ENCODE measurements around the gene M1AP.
A peak's percentile ranks its signal among the peaks of the same experiment; 100 is the strongest.

The M1AP gene

GRCh38 chr2:74524955-74525716, 123.0 kb downstream of the M1AP start:
- DNase-seq (ENCODE audit: insufficient read length, low spot score) (no peak), FAIRE-seq (no peak)

GRCh38 chr2:74524005-74524404, 124.1 kb downstream of the M1AP start:
- TF ChIP-seq TAF1 (IDR thresholded peaks at IDR 0.05; ENCODE audit: low read depth, low read length): no peak
- TF ChIP-seq POU2F2 (IDR thresholded peaks at IDR 0.05; ENCODE audit: low read depth, low read length): no peak
- no peak for TF ChIP-seq PAX5 (IDR thresholded peaks at IDR 0.05; ENCODE audit: insufficient read depth, low read length, severe bottlenecking)
- TF ChIP-seq POLR2A (IDR thresholded peaks at IDR 0.05; ENCODE audit: low read depth, low read length): no peak
- no peak for TF ChIP-seq POLR2AphosphoS5 (IDR thresholded peaks at IDR 0.05; ENCODE audit: low read depth, low read length)
- TF ChIP-seq SPI1 (IDR thresholded peaks at IDR 0.05; ENCODE audit: low read depth, low read length): no peak
- DNase-seq (ENCODE audit: insufficient read length, low spot score) (no peak), FAIRE-seq (no peak)

More at GRCh38 chr2:74524955-74525716, 123.0 kb downstream of the M1AP start:
- TF ChIP-seq POLR2AphosphoS5 (IDR thresholded peaks at IDR 0.05; ENCODE audit: low read depth, low read length) (no peak), POLR2A (IDR thresholded peaks at IDR 0.05; ENCODE audit: low read depth, low read length) (no peak; the same call in 1 of the 2 replicates), SPI1 (IDR thresholded peaks at IDR 0.05; ENCODE audit: low read depth, low read length) (no peak), TAF1 (IDR thresholded peaks at IDR 0.05; ENCODE audit: low read depth, low read length) (no peak), POU2F2 (IDR thresholded peaks at IDR 0.05; ENCODE audit: low read depth, low read length) (no peak), PAX5 (IDR thresholded peaks at IDR 0.05; ENCODE audit: insufficient read depth, low read length, severe bottlenecking) (no peak)

GRCh38 chr2:74522516-74522915, 125.6 kb downstream of the M1AP start:
- TF ChIP-seq POU2F2 (IDR thresholded peaks at IDR 0.05; ENCODE audit: low read depth, low read length) (no peak), POLR2A (IDR thresholded peaks at IDR 0.05; ENCODE audit: low read depth, low read length) (no peak), POLR2AphosphoS5 (IDR thresholded peaks at IDR 0.05; ENCODE audit: low read depth, low read length) (no peak), SPI1 (IDR thresholded peaks at IDR 0.05; ENCODE audit: low read depth, low read length) (no peak), PAX5 (IDR thresholded peaks at IDR 0.05; ENCODE audit: insufficient read depth, low read length, severe bottlenecking) (no peak), TAF1 (IDR thresholded peaks at IDR 0.05; ENCODE audit: low read depth, low read length) (no peak)
- DNase-seq (ENCODE audit: insufficient read length, low spot score): no peak
- no peak for FAIRE-seq

- no peak for DNase-seq (ENCODE audit: insufficient read length, low spot score)
- FAIRE-seq: peak; percentile 33
- TF ChIP-seq POLR2A (IDR thresholded peaks at IDR 0.05; ENCODE audit: low read depth, low read length) (no peak), SPI1 (IDR thresholded peaks at IDR 0.05; ENCODE audit: low read depth, low read length) (no peak), PAX5 (IDR thresholded peaks at IDR 0.05; ENCODE audit: insufficient read depth, low read length, severe bottlenecking) (no peak), TAF1 (IDR thresholded peaks at IDR 0.05; ENCODE audit: low read depth, low read length) (no peak), POLR2AphosphoS5 (IDR thresholded peaks at IDR 0.05; ENCODE audit: low read depth, low read length) (no peak), POU2F2 (IDR thresholded peaks at IDR 0.05; ENCODE audit: low read depth, low read length) (no peak)
Measured at GRCh38 chr2:74516650-74517049, 131.5 kb downstream of the M1AP start.

GRCh38 chr2:74515981-74516633, 132.0 kb downstream of the M1AP start:
- peak; percentile 78 for FAIRE-seq

GRCh38 chr2:74515271-74515980, 132.7 kb downstream of the M1AP start:
- no peak for DNase-seq (ENCODE audit: insufficient read length, low spot score)
- TF ChIP-seq TAF1 (IDR thresholded peaks at IDR 0.05; ENCODE audit: low read depth, low read length): no peak
- TF ChIP-seq POLR2A (IDR thresholded peaks at IDR 0.05; ENCODE audit: low read depth, low read length): no peak
- no peak for TF ChIP-seq SPI1 (IDR thresholded peaks at IDR 0.05; ENCODE audit: low read depth, low read length)
- no peak for TF ChIP-seq PAX5 (IDR thresholded peaks at IDR 0.05; ENCODE audit: insufficient read depth, low read length, severe bottlenecking)
- no peak for TF ChIP-seq POU2F2 (IDR thresholded peaks at IDR 0.05; ENCODE audit: low read depth, low read length)
- TF ChIP-seq POLR2AphosphoS5 (IDR thresholded peaks at IDR 0.05; ENCODE audit: low read depth, low read length): no peak
- FAIRE-seq: no peak

More at GRCh38 chr2:74515981-74516633, 132.0 kb downstream of the M1AP start:
- peak; percentile 90 for DNase-seq (ENCODE audit: insufficient read length, low spot score)
- TF ChIP-seq SPI1 (IDR thresholded peaks at IDR 0.05; ENCODE audit: low read depth, low read length) (no peak), POLR2A (IDR thresholded peaks at IDR 0.05; ENCODE audit: low read depth, low read length) (no peak), POU2F2 (IDR thresholded peaks at IDR 0.05; ENCODE audit: low read depth, low read length) (no peak), TAF1 (IDR thresholded peaks at IDR 0.05; ENCODE audit: low read depth, low read length) (no peak), PAX5 (IDR thresholded peaks at IDR 0.05; ENCODE audit: insufficient read depth, low read length, severe bottlenecking) (no peak), POLR2AphosphoS5 (IDR thresholded peaks at IDR 0.05; ENCODE audit: low read depth, low read length) (no peak)

GRCh38 chr2:74514368-74515270, 133.5 kb downstream of the M1AP start, which contains the start of gene TLX2:
TSS of gene TLX2 (plus strand) at chr2:74514450. CDS start at chr2:74514807, 357 bp downstream.
- FAIRE-seq: peak; percentile 9
- DNase-seq (ENCODE audit: insufficient read length, low spot score): no peak
- TF ChIP-seq TAF1 (IDR thresholded peaks at IDR 0.05; ENCODE audit: low read depth, low read length) (no peak), SPI1 (IDR thresholded peaks at IDR 0.05; ENCODE audit: low read depth, low read length) (no peak), POLR2A (IDR thresholded peaks at IDR 0.05; ENCODE audit: low read depth, low read length) (no peak), PAX5 (IDR thresholded peaks at IDR 0.05; ENCODE audit: insufficient read depth, low read length, severe bottlenecking) (no peak), POU2F2 (IDR thresholded peaks at IDR 0.05; ENCODE audit: low read depth, low read length) (no peak), POLR2AphosphoS5 (IDR thresholded peaks at IDR 0.05; ENCODE audit: low read depth, low read length) (no peak)

Data from GM12891 (cell line).